OCI-LY3 (cell line): Measurements from ENCODE around the gene DPF3.

Source experiments
- CTCF ChIP-seq: fragments of 200-600, 300-600 bp; sonication (generic); IDR thresholded peaks from 2 replicates; pipeline ENCODE4 v1.5.1; 2014; ENCODE audit warnings: antibody characterized with exemption, low read length, low read depth
- EZH2phosphoT487 ChIP-seq: fragments of 200-600 bp; shearing (Covaris generic); IDR thresholded peaks from 2 replicates; pipeline ENCODE4 v1.6.1; 2018; ENCODE audit warnings: antibody characterized with exemption, mixed run types, low read depth

- TF ChIP-seq CTCF, result no peak
- TF ChIP-seq EZH2phosphoT487, result no peak
Observed at GRCh38 chr14:72849222-72849621, 44.7 kb downstream of the DPF3 start.
